A673 (cell line): ENCODE data around the gene TMCC1. TPM values are rescaled to one million over a fixed set of nuclear protein-coding genes. Genes with fewer than 3 reads are reported as not detected.

Experiments
- Bru-seq: library from RNA; stranded (reverse); fragments of 400-500 nt; gene quantifications from one replicate; lab custom pipeline; 2021; lab: Mats Ljungman, UMichigan
- BruChase-seq, 2 experiments: library from RNA; stranded (reverse); fragments of 400-500 nt; gene quantifications; one replicate each; lab custom pipeline; 2021; lab: Mats Ljungman, UMichigan
- BruUV-seq: library from RNA; stranded (reverse); fragments of 400-500 nt; replicated peaks from 2 replicates; lab custom pipeline; 2021; lab: Mats Ljungman, UMichigan
- CTCF ChIA-PET: fragments of 300-600 bp; sonication (Branson Sonifier 250); formaldehyde crosslinking; loops from one replicate; lab custom pipeline; 2022; ENCODE audit warnings: antibody characterized with exemption; lab: Charles Lee
- POLR2A ChIA-PET: fragments of 300-600 bp; sonication (Branson Sonifier 250); formaldehyde crosslinking; loops from one replicate; lab custom pipeline; 2022; ENCODE audit warnings: antibody characterized with exemption; ENCODE audit not compliant: low non-redundant PET; lab: Charles Lee
- DNase-seq: peaks from one replicate; pipeline ENCODE4 v3.0.0-alpha.2; 2015; ENCODE audit warnings: low spot score
- H3K27ac ChIP-seq: fragments of 200-600 bp; sonication (generic); 2 replicates; pipeline ENCODE4 v1.5.1; 2016; ENCODE audit warnings: mixed run types, low read depth, mild to moderate bottlenecking, mixed read lengths, antibody characterized with exemption, low read length; ENCODE audit not compliant: poor library complexity, severe bottlenecking
- H3K27me3 ChIP-seq: fragments of 200-600 bp; sonication (generic); replicated peaks from 2 replicates; pipeline ENCODE4 v1.6.1; 2017; ENCODE audit warnings: mixed run types, low read depth, mild to moderate bottlenecking, mixed read lengths, antibody characterized with exemption, low read length; ENCODE audit not compliant: insufficient read depth, poor library complexity
- H3K36me3 ChIP-seq: fragments of 200-600 bp; sonication (generic); 2 replicates; pipeline ENCODE4 v1.6.1; 2016; ENCODE audit warnings: mixed run types, mild to moderate bottlenecking, mixed read lengths, antibody characterized with exemption, low read length; ENCODE audit not compliant: insufficient read depth, poor library complexity, severe bottlenecking
- H3K4me1 ChIP-seq: fragments of 200-600 bp; sonication (generic); 2 replicates; pipeline ENCODE4 v1.6.1; 2017; ENCODE audit warnings: mixed run types, mild to moderate bottlenecking, mixed read lengths, antibody characterized with exemption, low read length; ENCODE audit not compliant: insufficient read depth, poor library complexity, severe bottlenecking
- H3K4me3 ChIP-seq: fragments of 200-600 bp; sonication (generic); 2 replicates; pipeline ENCODE4 v1.5.1; 2016; ENCODE audit warnings: low read depth, mixed run types, mild to moderate bottlenecking, mixed read lengths, low read length; ENCODE audit not compliant: poor library complexity, severe bottlenecking
- H3K9me3 ChIP-seq: fragments of 200-600 bp; sonication (generic); 2 replicates; pipeline ENCODE4 v1.6.1; 2016; ENCODE audit warnings: mixed run types, low read depth, mild to moderate bottlenecking, mixed read lengths, antibody characterized with exemption, low read length; ENCODE audit not compliant: poor library complexity, severe bottlenecking
- CTCF ChIP-seq: fragments of 300-800, 200-600 bp; sonication (generic); conservative IDR thresholded peaks from 2 replicates; pipeline ENCODE4 v1.5.1; 2017; ENCODE audit warnings: low read depth, mild to moderate bottlenecking, antibody characterized with exemption, low read length, moderate library complexity, mixed read lengths
- EZH2 ChIP-seq: fragments of 200-600 bp; sonication (generic); IDR thresholded peaks from 2 replicates; pipeline ENCODE4 v1.6.1; 2017; ENCODE audit warnings: borderline replicate concordance, low read depth, mild to moderate bottlenecking, mixed read lengths, antibody characterized with exemption, low read length; ENCODE audit not compliant: poor library complexity, severe bottlenecking
- intact Hi-C: fragments of 100-400 bp; cut with micrococcal nuclease; formaldehyde crosslinking; loops from one replicate; pipeline ENCODE4 v1.10.0; 2022; ENCODE audit not compliant: unreplicated experiment
- long read RNA-seq: library from polyadenylated mRNA; stranded (forward); transcript quantifications from one replicate; pipeline ENCODE4 v2.0.0, GENCODE V29; 2022
- total RNA-seq: library from RNA; stranded (reverse); gene quantifications from 2 replicates; pipeline ENCODE4 v1.2.3, GENCODE V29; 2021

Gene TMCC1
- total RNA-seq, result 29.4 and 32.8 TPM in 2 replicates
- percentile 85 among the genes with signal in this experiment for Bru-seq, nascent RNA
- percentile 81 among the genes with signal in this experiment for BruChase-seq, experiment 1, labeled RNA remaining after a 2-hour chase
- percentile 84 among the genes with signal in this experiment for BruChase-seq, experiment 2, labeled RNA remaining after a 6-hour chase
- long read RNA-seq, full-length matches to known transcripts, result 1 of 8 reads
- long read RNA-seq, partial matches to known transcripts, result 2 of 8 reads
- long read RNA-seq, other reads (novel, unspliced or antisense), result 5 of 8 reads

GRCh38 chr3:129893581-129894070, at the start of gene TMCC1:
TSS of gene TMCC1 (minus strand) at chr3:129893711.
- Histone ChIP-seq H3K27me3 (no peaks in the 10 kb centered on the region), H3K9me3 (no peaks in the 10 kb centered on the region), H3K4me1 (peaks cover 44% of the 10 kb centered on the region), H3K4me3 (peak within 1 kb of the TSS; percentile 89), H3K27ac (peak within 1 kb of the TSS; percentile 81), H3K36me3 (no peaks in the 10 kb centered on the region)
- intact Hi-C loops, result loop anchor here (5.0 kb wide), 1 partner anchor 61 kb away; no protein-coding TSS in a partner anchor
- TF ChIP-seq CTCF (no peak), EZH2 (no peak)
- peak; percentile 92 for DNase-seq
- ChIA-PET CTCF (interaction anchor here (0.6 kb wide), 1 partner anchor 66 kb away, joined by 7 read pairs; no protein-coding TSS in a partner anchor), POLR2A (no interaction called here)
- BruUV-seq, result no TSS peak

GRCh38 chr3:129943020-129943419, 49.5 kb upstream of the TMCC1 start:
- POLR2A ChIA-PET, result no interaction called here
- H3K27me3 ChIP-seq, result no peaks in the 10 kb centered on the region
- no TSS peak for BruUV-seq

GRCh38 chr3:129942296-129942695, 48.8 kb upstream of the TMCC1 start:
- ChIA-PET POLR2A (no interaction called here), CTCF (interaction anchor here (0.7 to 1.8 kb wide), 5 partner anchors 155 to 452 kb away, joined by 3 to 14 read pairs (median 6); no protein-coding TSS in a partner anchor)
- TF ChIP-seq CTCF (peak; percentile 79), EZH2 (no peak)
- intact Hi-C loops, result loop anchor here (2.0 kb wide), 2 partner anchors 61 to 157 kb away; no protein-coding TSS in a partner anchor
- Histone ChIP-seq H3K36me3 (no peaks in the 10 kb centered on the region), H3K27me3 (no peaks in the 10 kb centered on the region), H3K27ac (no peak overlapping the region), H3K4me1 (peaks cover 6% of the 10 kb centered on the region), H3K4me3 (no peak overlapping the region), H3K9me3 (no peaks in the 10 kb centered on the region)
- no TSS peak for BruUV-seq
- peak; percentile 65 for DNase-seq

More at GRCh38 chr3:129943020-129943419, 49.5 kb upstream of the TMCC1 start:
- Histone ChIP-seq H3K4me1 (peaks cover 3% of the 10 kb centered on the region), H3K9me3 (no peaks in the 10 kb centered on the region), H3K36me3 (no peaks in the 10 kb centered on the region), H3K27ac (no peak overlapping the region), H3K4me3 (no peak overlapping the region)
- intact Hi-C loops, result loop anchor here (2.0 kb wide), 2 partner anchors 60 to 156 kb away; no protein-coding TSS in a partner anchor
- DNase-seq, result no peak
- TF ChIP-seq CTCF, result no peak
- no peak for TF ChIP-seq EZH2
- CTCF ChIA-PET, result interaction anchor here (1.4 to 1.8 kb wide), 2 partner anchors 154 to 163 kb away, joined by 7 to 14 read pairs; no protein-coding TSS in a partner anchor
